Measurements from ENCODE around the gene SPATA6.
"Not testable (repeated sequence)": the region's sequence is repeated elsewhere in the genome, so short reads cannot be mapped to it uniquely, and the experiment has no call there.

DNA sequence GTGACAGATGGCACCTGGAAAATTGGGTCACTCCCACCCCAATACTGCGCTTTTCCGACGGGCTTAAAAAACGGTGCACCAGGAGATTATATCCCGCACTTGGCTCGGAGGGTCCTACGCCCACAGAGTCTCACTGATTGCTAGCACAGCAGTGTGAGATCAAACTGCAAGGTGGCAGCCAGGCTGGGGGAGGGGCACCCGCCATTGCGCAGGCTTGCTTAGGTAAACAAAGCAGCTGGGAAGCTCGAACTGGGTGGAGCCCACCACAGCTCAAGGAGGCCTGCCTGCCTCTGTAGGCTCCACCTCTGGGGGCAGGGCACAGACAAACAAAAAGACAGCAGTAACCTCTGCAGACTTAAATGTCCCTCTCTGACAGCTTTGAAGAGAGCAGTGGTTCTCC lies 194.6 kb downstream of the SPATA6 start:
- TF ChIP-seq POLR2AphosphoS2 (conservative IDR thresholded peaks at IDR 0.05; ENCODE audit: low read length); EP300 (IDR thresholded peaks at IDR 0.05); ZSCAN20 (CRISPR knock-in tag; IDR thresholded peaks at IDR 0.05); NFE2L2 (conservative IDR thresholded peaks at IDR 0.05; ENCODE audit: low read length); SREBF2 (IDR thresholded peaks at IDR 0.05); ELK1 (IDR thresholded peaks at IDR 0.05; ENCODE audit: low read depth, low read length); HES2 (IDR thresholded peaks at IDR 0.05); EHMT2 (IDR thresholded peaks at IDR 0.05; ENCODE audit: low read depth); CBX8 (IDR thresholded peaks at IDR 0.05): not testable (repeated sequence)
- TF ChIP-seq, protein P1, sequence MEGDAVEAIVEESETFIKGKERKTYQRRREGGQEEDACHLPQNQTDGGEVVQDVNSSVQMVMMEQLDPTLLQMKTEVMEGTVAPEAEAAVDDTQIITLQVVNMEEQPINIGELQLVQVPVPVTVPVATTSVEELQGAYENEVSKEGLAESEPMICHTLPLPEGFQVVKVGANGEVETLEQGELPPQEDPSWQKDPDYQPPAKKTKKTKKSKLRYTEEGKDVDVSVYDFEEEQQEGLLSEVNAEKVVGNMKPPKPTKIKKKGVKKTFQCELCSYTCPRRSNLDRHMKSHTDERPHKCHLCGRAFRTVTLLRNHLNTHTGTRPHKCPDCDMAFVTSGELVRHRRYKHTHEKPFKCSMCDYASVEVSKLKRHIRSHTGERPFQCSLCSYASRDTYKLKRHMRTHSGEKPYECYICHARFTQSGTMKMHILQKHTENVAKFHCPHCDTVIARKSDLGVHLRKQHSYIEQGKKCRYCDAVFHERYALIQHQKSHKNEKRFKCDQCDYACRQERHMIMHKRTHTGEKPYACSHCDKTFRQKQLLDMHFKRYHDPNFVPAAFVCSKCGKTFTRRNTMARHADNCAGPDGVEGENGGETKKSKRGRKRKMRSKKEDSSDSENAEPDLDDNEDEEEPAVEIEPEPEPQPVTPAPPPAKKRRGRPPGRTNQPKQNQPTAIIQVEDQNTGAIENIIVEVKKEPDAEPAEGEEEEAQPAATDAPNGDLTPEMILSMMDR (IDR thresholded peaks at IDR 0.05): not testable (repeated sequence)

All from A549 (cell line).